ENCODE results near the gene IL34.

DNA sequence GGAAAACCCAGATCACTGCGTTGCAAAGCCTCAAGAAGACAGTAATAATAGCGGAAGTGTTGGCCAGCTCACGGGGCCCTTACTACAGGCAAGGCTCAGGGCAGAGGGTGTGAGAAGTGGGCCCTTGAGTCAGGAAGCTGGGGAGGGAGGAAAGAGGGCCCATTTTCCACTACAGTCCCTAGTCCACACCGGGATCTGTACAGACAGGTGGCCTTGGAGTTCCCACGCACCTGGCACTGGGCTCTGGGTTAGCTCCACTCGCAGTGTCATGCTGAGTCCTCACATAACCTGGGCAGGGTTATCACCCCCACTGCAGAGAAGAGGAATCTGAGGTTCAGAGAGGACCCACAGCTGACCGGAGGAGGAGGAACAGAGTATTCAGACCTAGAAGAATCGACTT is 56.3 kb downstream of the IL34 start:
- TF ChIP-seq, protein P1, sequence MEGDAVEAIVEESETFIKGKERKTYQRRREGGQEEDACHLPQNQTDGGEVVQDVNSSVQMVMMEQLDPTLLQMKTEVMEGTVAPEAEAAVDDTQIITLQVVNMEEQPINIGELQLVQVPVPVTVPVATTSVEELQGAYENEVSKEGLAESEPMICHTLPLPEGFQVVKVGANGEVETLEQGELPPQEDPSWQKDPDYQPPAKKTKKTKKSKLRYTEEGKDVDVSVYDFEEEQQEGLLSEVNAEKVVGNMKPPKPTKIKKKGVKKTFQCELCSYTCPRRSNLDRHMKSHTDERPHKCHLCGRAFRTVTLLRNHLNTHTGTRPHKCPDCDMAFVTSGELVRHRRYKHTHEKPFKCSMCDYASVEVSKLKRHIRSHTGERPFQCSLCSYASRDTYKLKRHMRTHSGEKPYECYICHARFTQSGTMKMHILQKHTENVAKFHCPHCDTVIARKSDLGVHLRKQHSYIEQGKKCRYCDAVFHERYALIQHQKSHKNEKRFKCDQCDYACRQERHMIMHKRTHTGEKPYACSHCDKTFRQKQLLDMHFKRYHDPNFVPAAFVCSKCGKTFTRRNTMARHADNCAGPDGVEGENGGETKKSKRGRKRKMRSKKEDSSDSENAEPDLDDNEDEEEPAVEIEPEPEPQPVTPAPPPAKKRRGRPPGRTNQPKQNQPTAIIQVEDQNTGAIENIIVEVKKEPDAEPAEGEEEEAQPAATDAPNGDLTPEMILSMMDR (IDR thresholded peaks at IDR 0.05): no peak
- no peak for TF ChIP-seq POLR2A (IDR thresholded peaks at IDR 0.05)
